NCI-H510A (cell line): ENCODE data around the gene GPR180.

ENCODE experiments used
- DNase-seq: peaks from one replicate; lab custom pipeline; 2025; lab: John Stamatoyannopoulos, UW

The GPR180 gene

GRCh38 chr13:94656176-94656575 lies 54.5 kb downstream of the GPR180 start:
- no peak for DNase-seq

GRCh38 chr13:94656766-94657165 lies 55.1 kb downstream of the GPR180 start:
- DNase-seq = no peak

GRCh38 chr13:94657167-94657566 lies 55.5 kb downstream of the GPR180 start:
- DNase-seq = no peak

- no peak for DNase-seq
Measured at GRCh38 chr13:94658926-94659597, 57.4 kb downstream of the GPR180 start.

- no peak for DNase-seq
Measured at GRCh38 chr13:94659598-94659946, 57.9 kb downstream of the GPR180 start.

GRCh38 chr13:94660695-94661326 lies 59.2 kb downstream of the GPR180 start:
- no peak for DNase-seq

GRCh38 chr13:94661406-94661805 lies 59.7 kb downstream of the GPR180 start:
- no peak for DNase-seq

GRCh38 chr13:94662274-94662945 lies 60.8 kb downstream of the GPR180 start:
- DNase-seq = no peak

GRCh38 chr13:94664889-94665288 lies 63.2 kb downstream of the GPR180 start:
- no peak for DNase-seq

- DNase-seq = no peak
Measured at GRCh38 chr13:94666065-94666464, 64.4 kb downstream of the GPR180 start.

GRCh38 chr13:94667190-94667589 lies 65.5 kb downstream of the GPR180 start:
- no peak for DNase-seq

- DNase-seq = no peak
Measured at GRCh38 chr13:94672400-94672799, 70.7 kb downstream of the GPR180 start.

- DNase-seq = no peak
Measured at GRCh38 chr13:94673851-94674250, 72.2 kb downstream of the GPR180 start.

GRCh38 chr13:94674609-94675348 lies 73.1 kb downstream of the GPR180 start:
- peak; percentile 49 for DNase-seq

GRCh38 chr13:94677799-94678198 lies 76.1 kb downstream of the GPR180 start:
- no peak for DNase-seq

GRCh38 chr13:94678845-94679244 lies 77.2 kb downstream of the GPR180 start:
- no peak for DNase-seq

GRCh38 chr13:94679614-94680013 lies 78.0 kb downstream of the GPR180 start:
- DNase-seq = no peak

GRCh38 chr13:94682229-94682628 lies 80.6 kb downstream of the GPR180 start:
- DNase-seq = no peak

- DNase-seq = no peak
Measured at GRCh38 chr13:94683409-94683808, 81.8 kb downstream of the GPR180 start.
